Upper lobe of left lung (tissue), 6 donors: ENCODE results near the gene CENPW. TPM values are rescaled to one million over a fixed set of nuclear protein-coding genes. Genes with fewer than 3 reads are reported as not detected.

Experiments
- ATAC-seq, 2 donors: fragments of 200-7000 bp; cut with Tn5 transposase; one replicate each; pipeline ENCODE4 v1.9.1; 2022; ENCODE audit warnings: mild to moderate bottlenecking in 2 of 2, moderate library complexity in 2 of 2; ENCODE audit not compliant: low FRiP score in 2 of 2
- DNase-seq, 2 donors: peaks; one replicate each; pipeline ENCODE4 v3.0.0-alpha.2; 2019 to 2020
- H3K27ac ChIP-seq, 4 donors: fragments of 200-600 bp; sonication (generic); one replicate each; pipeline ENCODE4 v1.5.1; 2016 to 2019
- H3K27me3 ChIP-seq, 4 donors: fragments of 200-600 bp; sonication (generic); one replicate each; pipeline ENCODE4 v1.5.1; 2017 to 2019
- H3K36me3 ChIP-seq, 4 donors: fragments of 200-600 bp; sonication (generic); one replicate each; pipeline ENCODE4 v1.5.1; 2016 to 2019
- H3K4me1 ChIP-seq, 4 donors: fragments of 200-600 bp; sonication (generic); one replicate each; pipeline ENCODE4 v1.5.1; 2018 to 2019
- H3K4me3 ChIP-seq, 4 donors: fragments of 200-600 bp; sonication (generic); one replicate each; pipeline ENCODE4 v1.5.1; 2017 to 2019; ENCODE audit warnings: mild to moderate bottlenecking in 2 of 4, moderate library complexity in 1 of 4
- H3K9me3 ChIP-seq, 4 donors: fragments of 200-600 bp; sonication (generic); one replicate each; pipeline ENCODE4 v1.5.1; 2018 to 2019
- CTCF ChIP-seq, 6 experiments: fragments of 450-650 bp in 4 of 6; fragments of 200-600 bp in 2 of 6; sonication (generic) in 2 of 6; IDR thresholded peaks; one replicate each; pipeline ENCODE4 v1.5.1; 2016 to 2019; ENCODE audit warnings: antibody characterized with exemption in 6 of 6
- EP300 ChIP-seq, 4 donors: sonication (generic); formaldehyde crosslinking; IDR thresholded peaks; one replicate each; pipeline ENCODE4 v1.5.1; 2017; ENCODE audit warnings: antibody characterized with exemption in 4 of 4, control low read depth in 2 of 4
- POLR2A ChIP-seq, 4 donors: fragments of 450-650 bp; IDR thresholded peaks; one replicate each; pipeline ENCODE4 v1.5.1; 2016 to 2017; ENCODE audit warnings: antibody characterized with exemption in 4 of 4, mild to moderate bottlenecking in 2 of 4
- POLR2AphosphoS5 ChIP-seq, 2 donors: sonication (generic); formaldehyde crosslinking; IDR thresholded peaks; one replicate each; pipeline ENCODE4 v1.5.1; 2017; ENCODE audit warnings: antibody characterized with exemption in 2 of 2
- WGBS, 2 donors: methylation state at CpG; one replicate each; pipeline ENCODE4 v1.1.5; 2017 to 2018; 5-methylcytosine and 5-hydroxymethylcytosine counted together
- total RNA-seq, 6 donors: library from RNA; depleted of rRNA in 4 of 6; stranded (reverse); fragments of >200 nt in 4 of 6; gene quantifications; one replicate each; pipeline versions ENCODE4 v1.1.0 to v1.2.1, GENCODE V29; 2016 to 2021
- donor health status: DM: no; HTN: no; CAD: no; lungs with moderate emphysema.
- donor health status: DM: no; HTN: yes; CAD: no; lungs with severe emphysema.

Gene CENPW
- total RNA-seq = 1 to 10 TPM in 3 of 6 donors, under 1 TPM in 1, not detected in 2; 0.76 to 7.8 (median 5.0) TPM

DNA sequence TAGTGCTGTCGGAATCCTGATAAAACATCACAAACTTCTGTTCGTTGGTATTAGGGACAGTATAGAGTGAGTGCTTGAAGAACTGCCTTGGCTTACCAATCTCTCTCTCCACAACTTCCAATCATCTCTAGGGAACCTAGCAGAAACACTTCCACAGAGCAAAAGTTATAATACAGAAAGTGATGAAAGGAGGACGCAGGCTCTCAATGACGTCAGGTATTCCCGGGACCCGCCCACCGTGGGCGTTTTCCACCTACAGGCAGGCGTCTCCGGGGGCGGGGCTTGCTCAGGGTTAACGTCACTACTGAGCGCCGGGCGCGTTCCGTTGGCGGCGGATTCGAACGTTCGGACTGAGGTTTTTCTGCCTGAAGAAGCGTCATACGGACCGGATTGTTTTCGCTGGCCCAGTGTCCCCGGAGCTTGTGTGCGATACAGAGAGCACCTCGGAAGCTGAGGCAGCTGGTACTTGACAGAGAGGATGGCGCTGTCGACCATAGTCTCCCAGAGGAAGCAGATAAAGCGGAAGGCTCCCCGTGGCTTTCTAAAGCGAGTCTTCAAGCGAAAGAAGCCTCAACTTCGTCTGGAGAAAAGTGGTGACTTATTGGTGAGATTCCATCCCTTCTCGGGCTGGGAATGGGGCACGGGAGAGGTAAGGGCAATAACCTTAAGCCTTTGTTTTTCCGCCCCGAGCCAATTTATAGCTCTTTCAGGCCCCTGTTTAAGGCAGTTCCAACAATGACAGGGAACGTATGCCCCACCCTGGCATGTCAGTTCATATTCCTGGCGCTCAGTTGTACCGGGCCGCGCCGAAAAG is at the start of gene CENPW:
Gene CENPW (plus strand): TSS at position 320 of the 814 bp plus-strand sequence. CDS start 159 bp downstream, at position 479.
- Histone ChIP-seq H3K36me3 (no peaks in the 10 kb centered on the region), H3K27ac (peak within 1 kb of the TSS in 3 of 4 donors; percentile 33 to 47 (median 35)), H3K9me3 (no peaks in the 10 kb centered on the region), H3K4me1 (peaks cover 11 to 27% (median 14%) of the 10 kb centered on the region in 4 donors), H3K27me3 (no peaks in the 10 kb centered on the region), H3K4me3 (peak within 1 kb of the TSS in 3 of 4 donors; percentile 62 to 84 (median 77))
- peak; percentile 92 to 96 for DNase-seq
- peak; percentile 94 for ATAC-seq
- TF ChIP-seq EP300 (IDR thresholded peaks at IDR 0.05) (no peak), POLR2A (IDR thresholded peaks at IDR 0.05) (no peak), POLR2AphosphoS5 (IDR thresholded peaks at IDR 0.05) (peak in 1 of 2 donors; percentile 75), CTCF (IDR thresholded peaks at IDR 0.05) (no peak)
- WGBS, 2 donors = 2 to 8% methylated on average over 17 to 46 of the region's 46 CpGs

- Histone ChIP-seq H3K36me3 (no peaks in the 10 kb centered on the region), H3K27ac (no peak overlapping the region), H3K27me3 (no peaks in the 10 kb centered on the region), H3K4me1 (no peaks in the 10 kb centered on the region), H3K4me3 (no peak overlapping the region), H3K9me3 (no peaks in the 10 kb centered on the region)
- TF ChIP-seq CTCF (IDR thresholded peaks at IDR 0.05) (no peak), POLR2A (IDR thresholded peaks at IDR 0.05) (no peak), POLR2AphosphoS5 (IDR thresholded peaks at IDR 0.05) (no peak), EP300 (IDR thresholded peaks at IDR 0.05) (no peak)
- DNase-seq (no peak), ATAC-seq (no peak)
Observed at GRCh38 chr6:126293891-126294524, 45.9 kb upstream of the CENPW start.

- ATAC-seq (no peak), DNase-seq (no peak)
- Histone ChIP-seq H3K36me3 (no peaks in the 10 kb centered on the region), H3K9me3 (no peaks in the 10 kb centered on the region), H3K27ac (no peak overlapping the region), H3K4me1 (no peaks in the 10 kb centered on the region), H3K27me3 (no peaks in the 10 kb centered on the region), H3K4me3 (no peak overlapping the region)
- TF ChIP-seq CTCF (IDR thresholded peaks at IDR 0.05) (no peak), POLR2AphosphoS5 (IDR thresholded peaks at IDR 0.05) (no peak), POLR2A (IDR thresholded peaks at IDR 0.05) (no peak)
- 48 to 61% methylated on average over 3 of the region's 3 CpGs for WGBS, 2 donors
Observed at GRCh38 chr6:126300126-126300525, 39.8 kb upstream of the CENPW start.

GRCh38 chr6:126300735-126301134 is 39.2 kb upstream of the CENPW start:
- H3K27ac ChIP-seq = no peak overlapping the region
- ATAC-seq (no peak), DNase-seq (no peak)
- no peaks in the 10 kb centered on the region for H3K4me1 ChIP-seq
- no peaks in the 10 kb centered on the region for H3K36me3 ChIP-seq
- no peak for TF ChIP-seq EP300 (IDR thresholded peaks at IDR 0.05)
- TF ChIP-seq CTCF (IDR thresholded peaks at IDR 0.05) = no peak
- no peak for TF ChIP-seq POLR2AphosphoS5 (IDR thresholded peaks at IDR 0.05)
- TF ChIP-seq POLR2A (IDR thresholded peaks at IDR 0.05) = no peak
- no peaks in the 10 kb centered on the region for H3K27me3 ChIP-seq
- no peaks in the 10 kb centered on the region for H3K9me3 ChIP-seq
- H3K4me3 ChIP-seq = no peak overlapping the region
